ENCODE measurements around the gene DEF6.

DEF6 gene

GRCh38 chr6:35362200-35362599, 64.6 kb downstream of the DEF6 start:
- no peak overlapping the region for H3K27ac ChIP-seq (ENCODE audit: low read length)
- H3K4me1 ChIP-seq (ENCODE audit: low read length) = no peaks in the 10 kb centered on the region
- H2AFZ ChIP-seq (ENCODE audit: low read length) = no peak overlapping the region
- TF ChIP-seq EZH2phosphoT487 (IDR thresholded peaks at IDR 0.05; ENCODE audit: low read length) (no peak), EZH2 (optimal IDR thresholded peaks at IDR 0.05; ENCODE audit: low read depth, low read length) (no peak), CTCF (IDR thresholded peaks at IDR 0.05; ENCODE audit: low read length) (no peak)
- DNase-seq = no peak
- H3K79me2 ChIP-seq (ENCODE audit: low read length) = no peaks in the 10 kb centered on the region
- no peak overlapping the region for H3K4me3 ChIP-seq (ENCODE audit: low read length)
- no peaks in the 10 kb centered on the region for H3K9me2 ChIP-seq (replicated peaks; ENCODE audit: insufficient read depth, low read length)
- H3K4me2 ChIP-seq (ENCODE audit: low read depth, low read length) = no peak overlapping the region
- H4K20me1 ChIP-seq (ENCODE audit: insufficient read depth, low read length) = no peaks in the 10 kb centered on the region
- no peaks in the 10 kb centered on the region for H3F3A ChIP-seq (ENCODE audit: insufficient read depth, low read length)
- no peaks in the 10 kb centered on the region for H3K36me3 ChIP-seq (replicated peaks; ENCODE audit: insufficient read depth, low read length)
- no peak overlapping the region for H3K9ac ChIP-seq (ENCODE audit: low read length)
- no peaks in the 10 kb centered on the region for H3K9me3 ChIP-seq (replicated peaks; ENCODE audit: insufficient read depth, low read length)
- H3K27me3 ChIP-seq (replicated peaks; ENCODE audit: insufficient read depth, low read length) = no peaks in the 10 kb centered on the region

- Histone ChIP-seq H3K9me3 (replicated peaks; ENCODE audit: insufficient read depth, low read length) (no peaks in the 10 kb centered on the region), H3K4me3 (ENCODE audit: low read length) (no peak overlapping the region), H2AFZ (ENCODE audit: low read length) (no peak overlapping the region), H3K27ac (ENCODE audit: low read length) (no peak overlapping the region), H3K9ac (ENCODE audit: low read length) (no peak overlapping the region), H3K79me2 (ENCODE audit: low read length) (no peaks in the 10 kb centered on the region), H3K36me3 (replicated peaks; ENCODE audit: insufficient read depth, low read length) (no peaks in the 10 kb centered on the region), H3K4me1 (ENCODE audit: low read length) (peaks cover 2% of the 10 kb centered on the region; the same call in 1 of the 2 replicates), H3K4me2 (ENCODE audit: low read depth, low read length) (no peak overlapping the region), H3K27me3 (replicated peaks; ENCODE audit: insufficient read depth, low read length) (no peaks in the 10 kb centered on the region), H3K9me2 (replicated peaks; ENCODE audit: insufficient read depth, low read length) (no peaks in the 10 kb centered on the region), H3F3A (ENCODE audit: insufficient read depth, low read length) (no peaks in the 10 kb centered on the region), H4K20me1 (ENCODE audit: insufficient read depth, low read length) (no peaks in the 10 kb centered on the region)
- no peak for TF ChIP-seq CTCF (IDR thresholded peaks at IDR 0.05; ENCODE audit: low read length)
- TF ChIP-seq EZH2phosphoT487 (IDR thresholded peaks at IDR 0.05; ENCODE audit: low read length) = no peak
- TF ChIP-seq EZH2 (optimal IDR thresholded peaks at IDR 0.05; ENCODE audit: low read depth, low read length) = no peak
- no peak for DNase-seq
Measured at GRCh38 chr6:35363293-35363750, 65.7 kb downstream of the DEF6 start.

- H4K20me1 ChIP-seq (ENCODE audit: insufficient read depth, low read length) = no peaks in the 10 kb centered on the region
- no peaks in the 10 kb centered on the region for H3K79me2 ChIP-seq (ENCODE audit: low read length)
- H3F3A ChIP-seq (ENCODE audit: insufficient read depth, low read length) = no peaks in the 10 kb centered on the region
- no peaks in the 10 kb centered on the region for H3K9me3 ChIP-seq (replicated peaks; ENCODE audit: insufficient read depth, low read length)
- no peak for DNase-seq
- no peaks in the 10 kb centered on the region for H3K27me3 ChIP-seq (replicated peaks; ENCODE audit: insufficient read depth, low read length)
- TF ChIP-seq CTCF (IDR thresholded peaks at IDR 0.05; ENCODE audit: low read length) = no peak
- no peak for TF ChIP-seq EZH2phosphoT487 (IDR thresholded peaks at IDR 0.05; ENCODE audit: low read length)
- TF ChIP-seq EZH2 (optimal IDR thresholded peaks at IDR 0.05; ENCODE audit: low read depth, low read length) = no peak
- no peaks in the 10 kb centered on the region for H3K36me3 ChIP-seq (replicated peaks; ENCODE audit: insufficient read depth, low read length)
- no peak overlapping the region for H3K4me2 ChIP-seq (ENCODE audit: low read depth, low read length)
- H2AFZ ChIP-seq (ENCODE audit: low read length) = no peak overlapping the region
- no peak overlapping the region for H3K4me3 ChIP-seq (ENCODE audit: low read length)
- H3K9me2 ChIP-seq (replicated peaks; ENCODE audit: insufficient read depth, low read length) = no peaks in the 10 kb centered on the region
- no peak overlapping the region for H3K27ac ChIP-seq (ENCODE audit: low read length)
- H3K4me1 ChIP-seq (ENCODE audit: low read length) = peaks cover 18% of the 10 kb centered on the region
- H3K9ac ChIP-seq (ENCODE audit: low read length) = no peak overlapping the region
Measured at GRCh38 chr6:35365594-35366203, 68.1 kb downstream of the DEF6 start.

Measured in MM.1S (cell line).